ENCODE measurements around the gene KCNK2. TPM values are rescaled to one million over a fixed set of nuclear protein-coding genes. Genes with fewer than 3 reads are reported as not detected.

KCNK2 gene
- total and polyA plus RNA-seq, 2 experiments from 2014 or later = 1.8 to 4.1 TPM

DNA sequence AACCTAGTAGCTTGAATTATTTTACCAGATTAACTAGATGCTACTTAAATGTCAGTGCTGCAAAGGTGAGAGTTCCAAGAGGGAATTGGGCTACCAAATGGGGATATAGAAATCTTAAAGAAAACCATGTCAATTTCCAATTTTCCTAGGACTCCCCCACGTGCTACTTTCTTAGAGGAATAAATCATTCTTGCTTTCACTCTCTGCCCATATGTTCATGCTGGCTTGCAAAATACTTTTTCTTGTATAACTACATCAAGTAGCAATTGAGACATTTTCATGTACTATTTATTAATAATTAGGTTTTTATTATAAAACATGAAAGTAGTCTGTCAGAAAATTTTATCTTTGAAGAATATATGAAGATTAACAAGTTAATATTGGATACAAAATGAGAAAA is 11.8 kb downstream of the KCNK2 start:
- Histone ChIP-seq H3K4me3 (no peak overlapping the region), H3K9me3 (ENCODE audit: low read depth) (no peaks in the 10 kb centered on the region), H3K27me3 (no peaks in the 10 kb centered on the region), H3K79me2 (no peaks in the 10 kb centered on the region), H4K20me1 (ENCODE audit: insufficient read depth, poor library complexity, severe bottlenecking) (no peaks in the 10 kb centered on the region), H3K27ac (no peak overlapping the region), H3K9me2 (replicated peaks; ENCODE audit: insufficient read depth) (no peaks in the 10 kb centered on the region), H3K4me2 (no peak overlapping the region), H3K4me1 (ENCODE audit: insufficient read depth) (no peaks in the 10 kb centered on the region), H2AFZ (no peak overlapping the region), H3K36me3 (replicated peaks; ENCODE audit: insufficient read depth, low read depth) (no peaks in the 10 kb centered on the region)
- 52% methylated on average over 1 of the region's 1 CpG for WGBS (ENCODE audit: low lambda C conversion rate, missing lambda C conversion rate)
- TF ChIP-seq EZH2 (IDR thresholded peaks at IDR 0.05; ENCODE audit: borderline replicate concordance) (no peak), CTCF (IDR thresholded peaks at IDR 0.05; ENCODE audit: poor library complexity) (no peak), EZH2phosphoT487 (IDR thresholded peaks at IDR 0.05; ENCODE audit: low read depth, severe bottlenecking, unreplicated experiment) (no peak)
- no peak for DNase-seq (ENCODE audit: low spot score)

DNA sequence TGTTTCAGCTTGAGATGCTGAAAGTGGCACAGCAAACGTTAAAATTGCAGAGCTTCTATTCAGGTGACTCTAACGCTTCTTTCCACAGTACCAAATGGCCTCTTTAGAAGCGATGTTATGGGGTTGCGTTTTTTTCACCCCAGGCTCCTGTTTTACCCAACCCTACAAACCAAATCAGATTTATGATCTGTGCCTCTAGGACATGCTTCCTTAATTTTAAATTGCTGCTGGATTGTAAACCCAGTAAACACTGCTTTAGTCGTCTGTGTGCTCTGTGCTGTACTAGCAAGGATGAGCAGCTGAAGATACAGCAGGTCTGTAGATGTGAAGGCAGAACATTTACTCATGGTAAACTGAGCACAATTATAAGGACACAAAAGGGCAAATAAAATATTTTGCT is 13.0 kb downstream of the KCNK2 start:
- no peaks in the 10 kb centered on the region for H4K20me1 ChIP-seq (ENCODE audit: insufficient read depth, poor library complexity, severe bottlenecking)
- TF ChIP-seq EZH2phosphoT487 (IDR thresholded peaks at IDR 0.05; ENCODE audit: low read depth, severe bottlenecking, unreplicated experiment) = no peak
- no peak for TF ChIP-seq EZH2 (IDR thresholded peaks at IDR 0.05; ENCODE audit: borderline replicate concordance)
- TF ChIP-seq CTCF (IDR thresholded peaks at IDR 0.05; ENCODE audit: poor library complexity) = no peak
- H3K4me1 ChIP-seq (ENCODE audit: insufficient read depth) = no peaks in the 10 kb centered on the region
- 73% methylated on average over 5 of the region's 5 CpGs for WGBS (ENCODE audit: low lambda C conversion rate, missing lambda C conversion rate)
- no peak for DNase-seq (ENCODE audit: low spot score)
- H3K79me2 ChIP-seq = no peaks in the 10 kb centered on the region
- H3K4me3 ChIP-seq = no peak overlapping the region
- no peak overlapping the region for H2AFZ ChIP-seq
- no peaks in the 10 kb centered on the region for H3K36me3 ChIP-seq (replicated peaks; ENCODE audit: insufficient read depth, low read depth)
- no peaks in the 10 kb centered on the region for H3K9me3 ChIP-seq (ENCODE audit: low read depth)
- H3K27me3 ChIP-seq = no peaks in the 10 kb centered on the region
- H3K4me2 ChIP-seq = no peak overlapping the region
- H3K27ac ChIP-seq = no peak overlapping the region
- no peaks in the 10 kb centered on the region for H3K9me2 ChIP-seq (replicated peaks; ENCODE audit: insufficient read depth)

GRCh38 chr1:215101511-215101910 is 19.0 kb downstream of the KCNK2 start:
- no peaks in the 10 kb centered on the region for H3K79me2 ChIP-seq
- TF ChIP-seq CTCF (IDR thresholded peaks at IDR 0.05; ENCODE audit: poor library complexity) = no peak
- 82% methylated on average over 3 of the region's 3 CpGs for WGBS (ENCODE audit: low lambda C conversion rate, missing lambda C conversion rate)

DNA sequence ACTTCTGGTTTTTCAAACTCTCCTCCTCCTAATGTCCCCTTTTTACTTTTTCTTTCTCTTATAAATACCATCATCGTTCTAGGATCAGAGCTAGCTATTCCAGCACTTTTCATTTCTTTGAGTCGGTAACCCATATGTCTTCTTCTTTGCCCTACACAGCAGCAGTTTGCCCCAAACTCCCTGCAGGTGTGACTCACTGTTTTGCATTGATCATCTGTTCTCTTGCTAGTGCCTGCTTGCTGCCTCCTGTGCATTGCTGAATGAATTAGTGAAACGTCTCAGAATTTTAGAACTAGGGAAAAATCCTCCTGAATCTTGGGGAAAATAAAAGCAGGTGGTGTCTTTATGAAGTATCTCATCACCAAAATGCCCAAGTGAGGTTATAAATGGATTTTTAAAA is 21.7 kb downstream of the KCNK2 start:
- H3K4me3 ChIP-seq = no peak overlapping the region
- WGBS (ENCODE audit: low lambda C conversion rate, missing lambda C conversion rate) = 66% methylated on average over 3 of the region's 3 CpGs
- H3K4me1 ChIP-seq (ENCODE audit: insufficient read depth) = no peaks in the 10 kb centered on the region
- no peaks in the 10 kb centered on the region for H3K9me3 ChIP-seq (ENCODE audit: low read depth)
- no peaks in the 10 kb centered on the region for H3K27me3 ChIP-seq
- DNase-seq (ENCODE audit: low spot score) = no peak
- TF ChIP-seq EZH2phosphoT487 (IDR thresholded peaks at IDR 0.05; ENCODE audit: low read depth, severe bottlenecking, unreplicated experiment) (no peak), EZH2 (IDR thresholded peaks at IDR 0.05; ENCODE audit: borderline replicate concordance) (no peak), CTCF (IDR thresholded peaks at IDR 0.05; ENCODE audit: poor library complexity) (no peak)
- H3K9me2 ChIP-seq (replicated peaks; ENCODE audit: insufficient read depth) = no peaks in the 10 kb centered on the region
- no peaks in the 10 kb centered on the region for H4K20me1 ChIP-seq (ENCODE audit: insufficient read depth, poor library complexity, severe bottlenecking)
- no peaks in the 10 kb centered on the region for H3K36me3 ChIP-seq (replicated peaks; ENCODE audit: insufficient read depth, low read depth)
- H3K27ac ChIP-seq = no peak overlapping the region
- H3K4me2 ChIP-seq = no peak overlapping the region
- no peak overlapping the region for H2AFZ ChIP-seq
- no peaks in the 10 kb centered on the region for H3K79me2 ChIP-seq

More at GRCh38 chr1:215101511-215101910, 19.0 kb downstream of the KCNK2 start:
- Histone ChIP-seq H3K27ac (no peak overlapping the region), H3K36me3 (replicated peaks; ENCODE audit: insufficient read depth, low read depth) (no peaks in the 10 kb centered on the region), H3K4me2 (no peak overlapping the region), H3K4me1 (ENCODE audit: insufficient read depth) (no peaks in the 10 kb centered on the region), H3K9me2 (replicated peaks; ENCODE audit: insufficient read depth) (no peaks in the 10 kb centered on the region), H3K27me3 (no peaks in the 10 kb centered on the region), H2AFZ (no peak overlapping the region), H3K4me3 (no peak overlapping the region), H3K9me3 (ENCODE audit: low read depth) (no peaks in the 10 kb centered on the region), H4K20me1 (ENCODE audit: insufficient read depth, poor library complexity, severe bottlenecking) (no peaks in the 10 kb centered on the region)
- DNase-seq (ENCODE audit: low spot score) = no peak

All from hepatocyte (in vitro differentiated cells).